KMS-11 (cell line): ENCODE measurements around the gene ABCG8.

Experiments
- H2AFZ ChIP-seq: fragments of 200-600 bp; sonication (generic); 2 replicates; pipeline ENCODE4 v1.6.1; 2016; ENCODE audit warnings: antibody characterized with exemption, mixed run types, low read depth
- H3K27ac ChIP-seq: fragments of 200-600 bp; sonication (generic); 2 replicates; pipeline ENCODE4 v1.6.1; 2016; ENCODE audit warnings: mild to moderate bottlenecking, mixed run types
- H3K27me3 ChIP-seq: fragments of 200-600 bp; sonication (generic); 2 replicates; pipeline ENCODE4 v1.6.1; 2017; ENCODE audit warnings: mild to moderate bottlenecking, low read depth, mixed run types, moderate library complexity; ENCODE audit not compliant: insufficient read depth
- H3K36me3 ChIP-seq: fragments of 200-600 bp; sonication (generic); 2 replicates; pipeline ENCODE4 v1.6.1; 2017; ENCODE audit warnings: mild to moderate bottlenecking, mixed run types; ENCODE audit not compliant: insufficient read depth
- H3K4me1 ChIP-seq: fragments of 200-600 bp; sonication (generic); 2 replicates; pipeline ENCODE4 v1.6.1; 2016; ENCODE audit warnings: mild to moderate bottlenecking, low read depth, mixed run types; ENCODE audit not compliant: poor library complexity, severe bottlenecking
- H3K4me2 ChIP-seq: fragments of 200-600 bp; sonication (generic); 2 replicates; pipeline ENCODE4 v1.7.0; 2016; ENCODE audit warnings: mild to moderate bottlenecking, mixed run types
- H3K4me3 ChIP-seq: fragments of 200-600 bp; sonication (generic); IDR thresholded peaks from 2 replicates; pipeline ENCODE4 v1.6.1; 2017; ENCODE audit warnings: low read depth, low read length, mixed read lengths; ENCODE audit not compliant: insufficient read depth
- H3K79me2 ChIP-seq: fragments of 200-600 bp; sonication (generic); 2 replicates; pipeline ENCODE4 v1.6.1; 2016; ENCODE audit warnings: low read depth, mixed run types; ENCODE audit not compliant: insufficient read depth
- H3K9ac ChIP-seq: fragments of 200-600 bp; sonication (generic); 2 replicates; pipeline ENCODE4 v1.6.1; 2016; ENCODE audit warnings: mild to moderate bottlenecking, mixed run types
- H4K20me1 ChIP-seq: fragments of 200-600 bp; sonication (generic); 2 replicates; pipeline ENCODE4 v1.6.1; 2016; ENCODE audit warnings: mild to moderate bottlenecking, mixed run types; ENCODE audit not compliant: insufficient read depth
- TF ChIP-seq, protein P1 (sequence below): fragments of 200-600 bp; sonication (generic); conservative IDR thresholded peaks from 2 replicates; pipeline ENCODE4 v1.6.1; 2017; ENCODE audit warnings: low read depth, mild to moderate bottlenecking, antibody characterized with exemption, low read length, moderate library complexity, mixed read lengths

Gene ABCG8

DNA sequence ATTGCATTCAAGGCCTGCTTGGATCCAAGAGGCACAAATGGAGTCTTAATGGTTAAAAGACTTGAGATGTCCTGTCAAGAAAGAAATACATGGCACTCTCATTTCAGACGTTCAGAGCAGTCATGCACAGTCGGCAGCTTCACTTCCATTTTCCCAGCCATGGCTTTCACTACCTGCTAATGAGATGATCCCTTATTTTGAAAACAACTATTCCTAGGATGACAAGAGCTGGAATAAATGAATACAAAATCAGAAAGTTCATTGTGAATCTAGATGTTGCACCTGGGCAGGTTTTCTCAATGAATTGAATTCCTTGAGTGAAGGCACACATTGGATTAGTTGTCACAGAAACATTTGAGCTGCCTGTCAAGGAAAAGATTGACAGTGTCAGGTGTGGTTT is 25.8 kb upstream of the ABCG8 start:
- TF ChIP-seq, protein P1, sequence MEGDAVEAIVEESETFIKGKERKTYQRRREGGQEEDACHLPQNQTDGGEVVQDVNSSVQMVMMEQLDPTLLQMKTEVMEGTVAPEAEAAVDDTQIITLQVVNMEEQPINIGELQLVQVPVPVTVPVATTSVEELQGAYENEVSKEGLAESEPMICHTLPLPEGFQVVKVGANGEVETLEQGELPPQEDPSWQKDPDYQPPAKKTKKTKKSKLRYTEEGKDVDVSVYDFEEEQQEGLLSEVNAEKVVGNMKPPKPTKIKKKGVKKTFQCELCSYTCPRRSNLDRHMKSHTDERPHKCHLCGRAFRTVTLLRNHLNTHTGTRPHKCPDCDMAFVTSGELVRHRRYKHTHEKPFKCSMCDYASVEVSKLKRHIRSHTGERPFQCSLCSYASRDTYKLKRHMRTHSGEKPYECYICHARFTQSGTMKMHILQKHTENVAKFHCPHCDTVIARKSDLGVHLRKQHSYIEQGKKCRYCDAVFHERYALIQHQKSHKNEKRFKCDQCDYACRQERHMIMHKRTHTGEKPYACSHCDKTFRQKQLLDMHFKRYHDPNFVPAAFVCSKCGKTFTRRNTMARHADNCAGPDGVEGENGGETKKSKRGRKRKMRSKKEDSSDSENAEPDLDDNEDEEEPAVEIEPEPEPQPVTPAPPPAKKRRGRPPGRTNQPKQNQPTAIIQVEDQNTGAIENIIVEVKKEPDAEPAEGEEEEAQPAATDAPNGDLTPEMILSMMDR, result no peak
- H3K79me2 ChIP-seq, result no peaks in the 10 kb centered on the region
- H2AFZ ChIP-seq, result no peak overlapping the region
- H3K27me3 ChIP-seq, result no peaks in the 10 kb centered on the region
- no peak overlapping the region for H3K4me3 ChIP-seq
- no peak overlapping the region for H3K27ac ChIP-seq
- H3K9ac ChIP-seq, result no peak overlapping the region
- no peaks in the 10 kb centered on the region for H3K36me3 ChIP-seq
- no peaks in the 10 kb centered on the region for H4K20me1 ChIP-seq
- H3K4me1 ChIP-seq, result no peaks in the 10 kb centered on the region
- H3K4me2 ChIP-seq, result no peak overlapping the region

DNA sequence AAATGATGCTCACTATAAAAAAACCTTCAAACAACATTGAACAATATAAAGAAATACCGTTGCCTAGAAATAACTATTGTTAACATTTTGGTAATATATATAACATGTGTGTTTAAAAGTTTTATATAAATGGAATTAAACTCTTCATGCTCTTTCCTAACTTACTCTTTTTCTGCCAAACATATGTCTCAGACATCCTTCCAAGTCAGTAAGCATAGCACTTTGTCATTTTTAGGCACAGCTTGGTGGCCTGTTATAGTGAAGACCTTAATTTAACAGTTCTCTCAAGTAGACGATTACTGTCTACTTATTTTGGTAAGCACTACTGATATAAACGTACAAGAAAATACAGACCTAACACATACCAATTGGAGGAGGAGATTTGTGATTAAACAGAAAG is 24.1 kb upstream of the ABCG8 start:
- H3K4me2 ChIP-seq, result no peak overlapping the region
- H3K4me1 ChIP-seq, result no peaks in the 10 kb centered on the region
- H3K27ac ChIP-seq, result no peak overlapping the region
- H3K36me3 ChIP-seq, result no peaks in the 10 kb centered on the region
- H3K27me3 ChIP-seq, result no peaks in the 10 kb centered on the region
- no peaks in the 10 kb centered on the region for H4K20me1 ChIP-seq
- H3K79me2 ChIP-seq, result no peaks in the 10 kb centered on the region
- no peak overlapping the region for H2AFZ ChIP-seq
- H3K9ac ChIP-seq, result no peak overlapping the region
- TF ChIP-seq, protein P1, result no peak
- no peak overlapping the region for H3K4me3 ChIP-seq

DNA sequence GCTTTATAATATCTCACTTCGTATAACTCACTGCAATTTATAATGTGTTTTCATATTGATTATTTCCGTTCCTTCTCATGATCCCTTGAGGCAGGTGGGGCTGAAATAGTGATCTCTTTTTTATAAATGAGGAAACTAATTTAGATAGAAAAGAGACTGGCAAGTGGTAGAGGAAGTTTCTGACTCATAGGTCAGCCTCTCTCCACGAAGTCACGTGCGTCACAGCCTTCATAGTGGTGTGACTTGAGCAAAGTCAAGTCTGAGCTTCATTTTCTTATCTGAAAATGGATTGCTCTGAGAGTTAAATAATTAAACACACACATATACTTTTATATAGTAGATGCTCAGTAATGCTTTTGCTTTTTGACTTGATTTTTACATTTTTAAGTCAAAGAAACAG is 20.0 kb upstream of the ABCG8 start:
- Histone ChIP-seq H3K4me2 (no peak overlapping the region), H2AFZ (no peak overlapping the region), H3K4me1 (no peaks in the 10 kb centered on the region), H3K4me3 (no peak overlapping the region), H3K27ac (no peak overlapping the region), H3K36me3 (no peaks in the 10 kb centered on the region), H3K27me3 (no peaks in the 10 kb centered on the region), H3K79me2 (no peaks in the 10 kb centered on the region), H3K9ac (no peak overlapping the region), H4K20me1 (no peaks in the 10 kb centered on the region)
- TF ChIP-seq, protein P1, result no peak

DNA sequence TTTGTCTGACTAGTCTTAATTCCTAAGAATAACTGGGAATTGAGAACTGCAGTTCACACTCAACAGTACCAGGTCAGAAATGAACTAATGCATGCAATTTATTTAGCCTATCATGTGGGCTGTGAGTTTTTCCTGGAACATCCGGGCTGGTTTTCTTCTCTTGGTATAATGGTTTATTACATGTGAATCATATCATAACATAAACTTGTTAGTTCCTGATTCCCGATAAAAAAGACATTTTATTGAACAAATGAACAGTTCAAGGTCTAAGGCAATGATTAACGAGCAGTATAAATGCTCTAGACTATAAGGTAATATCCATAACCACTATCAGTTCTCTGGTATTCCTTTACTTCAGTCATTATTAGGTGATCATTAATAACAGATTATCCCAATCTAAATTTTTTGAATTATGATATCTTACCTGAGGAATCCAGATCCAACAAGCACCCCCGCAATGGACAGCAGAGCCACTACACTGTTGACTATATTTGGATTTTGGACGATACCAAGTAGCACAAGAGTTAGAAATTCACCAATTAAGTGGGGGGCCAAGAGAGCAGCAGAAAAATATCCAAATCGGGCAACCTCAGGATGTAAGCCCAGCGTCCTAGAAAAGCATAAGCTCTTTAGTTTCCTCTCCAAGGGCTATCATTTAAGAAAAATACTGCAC is 19.1 kb upstream of the ABCG8 start:
- Histone ChIP-seq H3K9ac (no peak overlapping the region), H3K27ac (no peak overlapping the region), H3K4me3 (no peak overlapping the region), H2AFZ (no peak overlapping the region), H3K4me2 (no peak overlapping the region), H4K20me1 (no peaks in the 10 kb centered on the region), H3K27me3 (no peaks in the 10 kb centered on the region), H3K4me1 (no peaks in the 10 kb centered on the region), H3K36me3 (no peaks in the 10 kb centered on the region), H3K79me2 (no peaks in the 10 kb centered on the region)
- TF ChIP-seq, protein P1, result no peak
